K562 (cell line): Measurements from ENCODE around the gene TSPOAP1. TPM values are rescaled to one million over a fixed set of nuclear protein-coding genes. Genes with fewer than 3 reads are reported as not detected.

Experiments
- ATF1 ChIP-seq, 2 experiments: fragments of 450-650 bp in 1 of 2; IDR thresholded peaks; 2 replicates each; pipeline ENCODE4 v1.6.1; 2016; ENCODE audit warnings: missing compliant biosample characterization in 1 of 2, missing genetic modification characterization in 1 of 2
- EWSR1 ChIP-seq: fragments of 450-650 bp; IDR thresholded peaks from 2 replicates; pipeline ENCODE4 v1.6.1; 2018; ENCODE audit warnings: borderline replicate concordance, mild to moderate bottlenecking, low read depth, moderate library complexity; ENCODE audit not compliant: partially characterized antibody
- NRF1 ChIP-seq, 2 experiments: fragments of 450-650 bp; IDR thresholded peaks in 1 of 2; conservative IDR thresholded peaks in 1 of 2; 2 replicates each; pipeline ENCODE4 v1.6.1; 2014; ENCODE audit warnings: mild to moderate bottlenecking in 2 of 2
- RBM25 ChIP-seq: fragments of 200-400 bp; formaldehyde crosslinking; IDR thresholded peaks from 2 replicates; pipeline ENCODE4 v1.6.1; 2018; ENCODE audit warnings: low read length, low read depth, moderate library complexity; ENCODE audit not compliant: severe bottlenecking
- SMC3 ChIP-seq: conservative IDR thresholded peaks from 2 replicates; pipeline ENCODE4 v1.6.1; 2011; ENCODE audit warnings: low read depth, low read length, improper control_type of control experiment; ENCODE audit not compliant: insufficient read depth
- polyA plus RNA-seq, 8 experiments: library from polyadenylated mRNA; depleted of rRNA in 4 of 8; stranded (reverse) in 5 of 8; unstranded in 3 of 8; fragments of >200 nt; fragmentation: Nextera tagmentation in 2 of 8; fragmentation: Illumina TruSeq in 1 of 8; extraction: Ambion mirVana in 2 of 8; extraction: Trizol in 1 of 8; gene quantifications; 2 replicates each; pipeline versions ENCODE4 v1.2.1 to v1.2.3, GENCODE V29; 2011 to 2014; ENCODE audit warnings: inconsistent platforms in 1 of 8, missing spikeins in 1 of 8
- total RNA-seq, 7 experiments: library from RNA; depleted of rRNA in 6 of 7; stranded (reverse); fragments of >200 nt in 6 of 7; fragmentation: Illumina TruSeq in 2 of 7; extraction: Trizol in 2 of 7; gene quantifications; 2 replicates each; pipeline versions ENCODE4 v1.2.1 to v1.2.3, GENCODE V29; 2011 to 2021; ENCODE audit warnings: low replicate concordance in 1 of 7
- TF ChIP-seq, protein P1 (sequence below), 2 experiments: fragments of 450-650 bp; formaldehyde crosslinking in 1 of 2; IDR thresholded peaks; 2 replicates each; pipeline versions ENCODE4 v1.4.0 to v1.6.1; 2014 to 2020; ENCODE audit warnings: mild to moderate bottlenecking in 2 of 2, borderline replicate concordance in 1 of 2, low read depth in 1 of 2
- TF ChIP-seq, protein P2 (sequence below): fragments of 450-650 bp; formaldehyde crosslinking; IDR thresholded peaks from 2 replicates; pipeline ENCODE4 v1.4.0; 2020; ENCODE audit warnings: mild to moderate bottlenecking, moderate library complexity
- TF ChIP-seq, protein P3 (sequence below): sonication (generic); formaldehyde crosslinking; IDR thresholded peaks from 2 replicates; pipeline ENCODE4 v1.9.0; 2022; ENCODE audit warnings: mild to moderate bottlenecking, missing genetic modification reagents
- TF ChIP-seq, protein P4 (sequence below), 3 experiments: IDR thresholded peaks in 2 of 3; conservative IDR thresholded peaks in 1 of 3; 2 replicates each; pipeline ENCODE4 v1.5.1; 2011 to 2012; ENCODE audit warnings: low read length in 3 of 3, mild to moderate bottlenecking in 3 of 3, control low read depth in 2 of 3, improper control_type of control experiment in 1 of 3, inconsistent platforms in 1 of 3, low read depth in 1 of 3, mixed read lengths in 1 of 3, moderate library complexity in 1 of 3; ENCODE audit not compliant: insufficient read depth in 2 of 3

TSPOAP1 gene
- total and polyA plus RNA-seq, 9 of the 15 experiments (the other 6 are each of a cell fraction or from before 2014, with no cell fraction given) = 0.87 to 3.9 (median 1.8) TPM; not detected in 2

DNA sequence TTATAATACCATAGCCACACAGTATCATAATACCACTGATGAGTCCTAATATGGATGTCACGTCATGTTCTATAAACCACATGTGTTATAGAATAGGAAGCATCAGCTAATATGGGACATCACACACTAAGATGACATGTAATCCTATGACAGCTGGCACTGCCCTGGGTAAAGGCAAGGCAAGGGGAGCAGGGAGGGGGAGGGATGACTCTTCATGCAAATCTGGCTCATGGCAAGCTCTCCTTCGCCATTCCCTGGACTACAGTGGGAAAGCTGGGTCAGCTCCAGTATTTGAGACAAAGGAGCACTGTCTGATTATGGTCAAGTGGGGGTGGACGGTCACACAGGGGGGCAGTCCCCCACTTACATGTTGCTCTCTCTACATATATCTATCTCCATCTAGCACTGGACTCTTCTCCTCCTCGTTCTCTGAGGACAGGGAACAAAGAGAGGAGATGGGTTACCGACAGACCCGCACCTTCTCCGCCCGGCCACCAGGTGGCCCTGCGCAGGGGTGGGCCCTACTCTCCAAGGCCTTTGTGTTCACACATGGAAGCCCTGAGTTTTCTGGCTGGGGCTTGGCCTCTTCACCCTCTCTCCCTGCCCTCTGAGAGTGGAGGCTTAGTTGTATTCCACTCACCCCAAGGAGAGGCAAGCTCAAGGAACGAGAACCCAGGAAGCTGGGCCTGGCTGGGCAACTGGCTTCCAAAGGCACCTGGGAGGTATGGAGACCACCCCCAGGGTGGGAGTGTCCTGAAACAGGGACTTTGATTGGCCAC lies 24.4 kb downstream of the TSPOAP1 start (continued):
- TF ChIP-seq, protein P1, sequence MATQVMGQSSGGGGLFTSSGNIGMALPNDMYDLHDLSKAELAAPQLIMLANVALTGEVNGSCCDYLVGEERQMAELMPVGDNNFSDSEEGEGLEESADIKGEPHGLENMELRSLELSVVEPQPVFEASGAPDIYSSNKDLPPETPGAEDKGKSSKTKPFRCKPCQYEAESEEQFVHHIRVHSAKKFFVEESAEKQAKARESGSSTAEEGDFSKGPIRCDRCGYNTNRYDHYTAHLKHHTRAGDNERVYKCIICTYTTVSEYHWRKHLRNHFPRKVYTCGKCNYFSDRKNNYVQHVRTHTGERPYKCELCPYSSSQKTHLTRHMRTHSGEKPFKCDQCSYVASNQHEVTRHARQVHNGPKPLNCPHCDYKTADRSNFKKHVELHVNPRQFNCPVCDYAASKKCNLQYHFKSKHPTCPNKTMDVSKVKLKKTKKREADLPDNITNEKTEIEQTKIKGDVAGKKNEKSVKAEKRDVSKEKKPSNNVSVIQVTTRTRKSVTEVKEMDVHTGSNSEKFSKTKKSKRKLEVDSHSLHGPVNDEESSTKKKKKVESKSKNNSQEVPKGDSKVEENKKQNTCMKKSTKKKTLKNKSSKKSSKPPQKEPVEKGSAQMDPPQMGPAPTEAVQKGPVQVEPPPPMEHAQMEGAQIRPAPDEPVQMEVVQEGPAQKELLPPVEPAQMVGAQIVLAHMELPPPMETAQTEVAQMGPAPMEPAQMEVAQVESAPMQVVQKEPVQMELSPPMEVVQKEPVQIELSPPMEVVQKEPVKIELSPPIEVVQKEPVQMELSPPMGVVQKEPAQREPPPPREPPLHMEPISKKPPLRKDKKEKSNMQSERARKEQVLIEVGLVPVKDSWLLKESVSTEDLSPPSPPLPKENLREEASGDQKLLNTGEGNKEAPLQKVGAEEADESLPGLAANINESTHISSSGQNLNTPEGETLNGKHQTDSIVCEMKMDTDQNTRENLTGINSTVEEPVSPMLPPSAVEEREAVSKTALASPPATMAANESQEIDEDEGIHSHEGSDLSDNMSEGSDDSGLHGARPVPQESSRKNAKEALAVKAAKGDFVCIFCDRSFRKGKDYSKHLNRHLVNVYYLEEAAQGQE (IDR thresholded peaks at IDR 0.05; ENCODE audit: borderline replicate concordance) = peak; percentile 60; the same call in 1 of the 2 replicates
- TF ChIP-seq, protein P1 (CRISPR knock-in tag; IDR thresholded peaks at IDR 0.05; ENCODE audit: low read depth) = no peak
- TF ChIP-seq NRF1 (conservative IDR thresholded peaks at IDR 0.05 in 1 of 2, IDR thresholded peaks at IDR 0.05 in 1 of 2) = peak; percentile 75 to 81
- TF ChIP-seq, protein P2, sequence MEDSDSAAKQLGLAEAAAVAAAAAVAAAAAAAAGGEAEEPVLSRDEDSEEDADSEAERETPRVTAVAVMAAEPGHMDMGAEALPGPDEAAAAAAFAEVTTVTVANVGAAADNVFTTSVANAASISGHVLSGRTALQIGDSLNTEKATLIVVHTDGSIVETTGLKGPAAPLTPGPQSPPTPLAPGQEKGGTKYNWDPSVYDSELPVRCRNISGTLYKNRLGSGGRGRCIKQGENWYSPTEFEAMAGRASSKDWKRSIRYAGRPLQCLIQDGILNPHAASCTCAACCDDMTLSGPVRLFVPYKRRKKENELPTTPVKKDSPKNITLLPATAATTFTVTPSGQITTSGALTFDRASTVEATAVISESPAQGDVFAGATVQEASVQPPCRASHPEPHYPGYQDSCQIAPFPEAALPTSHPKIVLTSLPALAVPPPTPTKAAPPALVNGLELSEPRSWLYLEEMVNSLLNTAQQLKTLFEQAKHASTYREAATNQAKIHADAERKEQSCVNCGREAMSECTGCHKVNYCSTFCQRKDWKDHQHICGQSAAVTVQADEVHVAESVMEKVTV (CRISPR knock-in tag) = 0 out of 2 replicates have a peak, but pooled peaks have one; percentile 19
- no peak for TF ChIP-seq EWSR1
- TF ChIP-seq SMC3 = peak; percentile 94
- TF ChIP-seq RBM25 = no peak
- TF ChIP-seq, protein P3, sequence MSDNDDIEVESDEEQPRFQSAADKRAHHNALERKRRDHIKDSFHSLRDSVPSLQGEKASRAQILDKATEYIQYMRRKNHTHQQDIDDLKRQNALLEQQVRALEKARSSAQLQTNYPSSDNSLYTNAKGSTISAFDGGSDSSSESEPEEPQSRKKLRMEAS (CRISPR knock-in tag) = peak; percentile 68
- TF ChIP-seq, protein P4, sequence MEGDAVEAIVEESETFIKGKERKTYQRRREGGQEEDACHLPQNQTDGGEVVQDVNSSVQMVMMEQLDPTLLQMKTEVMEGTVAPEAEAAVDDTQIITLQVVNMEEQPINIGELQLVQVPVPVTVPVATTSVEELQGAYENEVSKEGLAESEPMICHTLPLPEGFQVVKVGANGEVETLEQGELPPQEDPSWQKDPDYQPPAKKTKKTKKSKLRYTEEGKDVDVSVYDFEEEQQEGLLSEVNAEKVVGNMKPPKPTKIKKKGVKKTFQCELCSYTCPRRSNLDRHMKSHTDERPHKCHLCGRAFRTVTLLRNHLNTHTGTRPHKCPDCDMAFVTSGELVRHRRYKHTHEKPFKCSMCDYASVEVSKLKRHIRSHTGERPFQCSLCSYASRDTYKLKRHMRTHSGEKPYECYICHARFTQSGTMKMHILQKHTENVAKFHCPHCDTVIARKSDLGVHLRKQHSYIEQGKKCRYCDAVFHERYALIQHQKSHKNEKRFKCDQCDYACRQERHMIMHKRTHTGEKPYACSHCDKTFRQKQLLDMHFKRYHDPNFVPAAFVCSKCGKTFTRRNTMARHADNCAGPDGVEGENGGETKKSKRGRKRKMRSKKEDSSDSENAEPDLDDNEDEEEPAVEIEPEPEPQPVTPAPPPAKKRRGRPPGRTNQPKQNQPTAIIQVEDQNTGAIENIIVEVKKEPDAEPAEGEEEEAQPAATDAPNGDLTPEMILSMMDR (IDR thresholded peaks at IDR 0.05 in 2 of 3, conservative IDR thresholded peaks at IDR 0.05 in 1 of 3; ENCODE audit: insufficient read depth in 2 of 3, low read depth in 1 of 3, low read length in 3 of 3) = peak; percentile 85 to 97 (median 92)
- no peak for TF ChIP-seq ATF1 (CRISPR knock-in tag; IDR thresholded peaks at IDR 0.05)
- 0 out of 2 replicates have a peak, but pooled peaks have one; percentile 15 for TF ChIP-seq ATF1 (tag; IDR thresholded peaks at IDR 0.05)
